Measurements from ENCODE around the gene DACH1. TPM values are rescaled to one million over a fixed set of nuclear protein-coding genes. Genes with fewer than 3 reads are reported as not detected.
A peak's percentile ranks its signal among the peaks of the same experiment; 100 is the strongest.

Gene DACH1
- total RNA-seq, 1 donor from 2014 or later = 2.9 TPM

DNA sequence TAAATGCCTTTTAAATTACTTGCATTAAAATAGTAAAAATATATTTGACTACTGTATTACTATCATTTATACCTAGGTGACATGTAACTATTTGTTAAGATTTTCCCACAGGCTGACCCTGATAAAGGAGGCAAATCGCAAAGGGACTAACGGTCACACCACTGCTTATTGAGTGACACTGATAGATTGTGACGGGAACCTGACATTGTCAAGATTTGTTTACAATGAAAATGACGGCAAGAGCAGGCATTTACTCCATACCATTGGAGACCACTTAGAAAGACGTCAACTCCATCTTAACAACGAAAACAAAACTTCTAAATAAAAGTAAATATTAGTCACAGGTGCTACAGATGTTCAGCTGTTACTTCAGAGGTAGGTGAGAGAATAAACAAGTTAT is 289.0 kb downstream of the DACH1 start:
- intact Hi-C loops (cut with DNase I) = no loop called here
- no peak for DNase-seq
- no peak for ATAC-seq (ENCODE audit: poor library complexity)

DNA sequence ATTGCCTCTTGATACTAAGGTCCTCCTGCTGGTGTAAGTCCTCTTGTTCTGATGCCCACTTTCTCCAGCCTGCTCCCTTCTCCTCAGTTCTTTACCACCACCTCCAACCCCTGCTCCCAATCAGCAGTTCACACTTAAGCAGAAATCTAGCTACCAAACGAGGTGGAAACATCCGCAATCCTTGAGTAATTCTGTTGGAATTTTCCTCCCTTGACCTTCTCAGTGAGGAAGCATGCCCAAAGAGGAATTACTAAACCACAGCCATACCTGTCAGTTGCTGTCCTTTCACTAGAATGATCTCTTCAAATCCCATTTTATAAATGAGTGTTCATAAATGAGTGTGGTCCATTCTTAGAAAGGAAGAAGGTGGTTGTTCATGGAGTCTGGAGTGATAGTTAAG is 289.9 kb downstream of the DACH1 start:
- intact Hi-C loops (cut with DNase I) = no loop called here
- ATAC-seq (ENCODE audit: poor library complexity) = no peak

DNA sequence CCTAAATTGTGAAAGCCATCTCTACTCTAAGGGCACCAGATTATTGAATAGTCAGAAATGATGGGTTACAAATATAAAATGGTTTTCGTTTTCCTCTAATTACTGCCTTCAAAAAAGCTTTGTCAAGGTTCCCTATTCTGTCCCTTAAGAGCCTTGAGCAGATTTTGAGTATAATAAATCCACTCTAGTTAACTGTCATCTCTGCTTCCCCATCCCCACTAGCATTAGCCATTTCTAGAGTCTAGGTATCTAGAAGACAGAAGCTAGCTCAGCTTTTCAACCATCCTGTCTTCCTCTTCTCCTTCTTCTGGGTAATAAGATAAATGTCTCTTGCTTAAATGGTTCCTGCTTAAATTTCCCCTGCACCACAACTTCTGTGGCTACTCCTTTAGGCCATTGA is 290.4 kb downstream of the DACH1 start:
- no peak for DNase-seq
- no peak for ATAC-seq (ENCODE audit: poor library complexity)
- intact Hi-C loops (cut with DNase I) = no loop called here

More for the DNA sequence above, 289.9 kb downstream of the DACH1 start:
- no peak for DNase-seq

- intact Hi-C loops (cut with DNase I) = no loop called here
- ATAC-seq (ENCODE audit: poor library complexity) (no peak), DNase-seq (no peak)
Observed at GRCh38 chr13:71546881-71547280, 320.1 kb downstream of the DACH1 start.

DNA sequence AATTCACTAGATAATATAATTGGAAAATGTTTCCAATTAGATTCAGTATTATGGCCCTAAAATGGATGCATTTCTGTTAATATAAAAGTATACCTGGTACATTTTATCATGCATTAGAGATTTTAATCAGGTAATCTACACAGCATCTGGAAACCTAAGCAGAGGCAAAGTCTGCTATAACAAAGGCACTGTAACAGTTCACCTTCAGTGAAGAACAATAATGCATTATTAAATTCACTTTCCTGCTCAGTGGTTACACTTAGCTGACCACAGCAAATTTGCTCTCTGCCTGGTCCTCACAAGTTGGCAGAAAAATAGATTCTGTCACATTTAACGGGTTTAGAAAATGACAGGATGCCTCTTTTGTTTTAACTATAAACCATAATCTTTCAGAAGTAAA is 326.9 kb downstream of the DACH1 start:
- DNase-seq (no peak), ATAC-seq (ENCODE audit: poor library complexity) (no peak)
- intact Hi-C loops (cut with DNase I) = no loop called here

DNA sequence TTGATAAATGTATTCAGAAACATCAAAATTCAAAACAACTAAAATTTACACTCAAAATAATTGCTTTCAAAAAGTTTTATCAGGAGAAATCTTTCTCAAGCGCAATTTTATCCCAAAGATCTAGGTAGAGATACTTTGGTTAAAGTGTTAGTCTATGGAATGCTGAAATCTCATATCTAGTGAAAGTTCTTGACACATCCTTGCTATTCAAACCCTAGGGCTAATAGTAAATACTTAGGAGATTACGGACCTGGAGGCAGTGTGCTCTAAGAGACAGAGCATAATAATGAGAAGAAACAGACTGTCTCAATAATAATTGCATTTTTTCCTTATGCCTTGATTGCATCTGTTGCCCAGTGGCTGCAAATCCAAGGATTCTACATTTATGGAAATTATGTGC is 330.8 kb downstream of the DACH1 start:
- DNase-seq = no peak
- intact Hi-C loops (cut with DNase I) = no loop called here
- ATAC-seq (ENCODE audit: poor library complexity) = no peak

- intact Hi-C loops (cut with DNase I) = no loop called here
- ATAC-seq (ENCODE audit: poor library complexity) (no peak), DNase-seq (no peak)
Observed at GRCh38 chr13:71524613-71525304, 342.2 kb downstream of the DACH1 start.

GRCh38 chr13:71524245-71524612 is 342.8 kb downstream of the DACH1 start:
- intact Hi-C loops (cut with DNase I) = no loop called here
- no peak for DNase-seq
- no peak for ATAC-seq (ENCODE audit: poor library complexity)

DNA sequence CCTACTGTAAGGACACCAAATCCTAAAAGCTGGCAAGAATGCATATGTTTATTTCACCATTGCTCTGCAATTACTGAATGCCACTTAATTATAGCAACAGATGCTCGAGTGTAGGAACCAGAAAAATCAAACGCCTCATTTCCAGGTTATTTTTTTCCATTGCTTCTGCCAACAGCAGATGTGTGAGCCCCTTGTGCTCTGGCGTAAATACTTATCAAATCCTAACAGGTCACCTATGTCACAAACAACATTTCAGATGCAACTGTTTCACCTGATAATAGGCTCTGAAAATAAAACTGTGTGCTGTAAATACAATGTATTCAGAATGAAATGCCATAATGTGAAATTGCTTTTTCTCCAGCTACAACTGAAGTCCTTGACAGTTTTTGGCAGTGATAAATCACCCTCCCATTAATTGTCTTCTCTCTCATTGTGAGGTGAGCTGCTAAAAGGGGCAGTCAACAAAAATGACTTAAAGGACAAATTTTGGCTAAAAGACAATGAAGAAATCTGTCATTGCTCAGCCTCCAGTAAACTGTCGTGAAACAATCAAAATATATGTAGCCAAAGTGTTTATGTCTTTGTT is 344.0 kb downstream of the DACH1 start:
- ATAC-seq (ENCODE audit: poor library complexity) (no peak), DNase-seq (no peak)
- intact Hi-C loops (cut with DNase I) = no loop called here

DNA sequence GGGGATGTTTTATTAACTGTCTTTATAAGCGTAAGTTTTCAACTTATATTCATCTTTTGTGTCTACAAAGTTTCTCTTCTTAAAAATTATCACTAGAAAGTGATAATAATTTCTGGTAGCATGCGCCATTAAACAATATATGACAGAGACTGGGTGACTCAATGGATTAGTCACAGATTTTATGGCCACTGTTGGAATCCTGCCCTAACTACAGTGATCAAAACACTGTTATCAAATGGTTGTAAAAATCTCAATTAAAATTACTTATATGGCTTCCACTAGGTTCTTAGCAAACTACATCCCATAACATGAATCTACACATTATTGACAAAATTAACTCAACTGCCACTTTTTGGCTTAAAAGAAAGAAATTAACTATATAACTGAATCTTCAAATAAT is 350.0 kb downstream of the DACH1 start:
- intact Hi-C loops (cut with DNase I) = no loop called here
- DNase-seq (no peak), ATAC-seq (ENCODE audit: poor library complexity) (no peak)

DNA sequence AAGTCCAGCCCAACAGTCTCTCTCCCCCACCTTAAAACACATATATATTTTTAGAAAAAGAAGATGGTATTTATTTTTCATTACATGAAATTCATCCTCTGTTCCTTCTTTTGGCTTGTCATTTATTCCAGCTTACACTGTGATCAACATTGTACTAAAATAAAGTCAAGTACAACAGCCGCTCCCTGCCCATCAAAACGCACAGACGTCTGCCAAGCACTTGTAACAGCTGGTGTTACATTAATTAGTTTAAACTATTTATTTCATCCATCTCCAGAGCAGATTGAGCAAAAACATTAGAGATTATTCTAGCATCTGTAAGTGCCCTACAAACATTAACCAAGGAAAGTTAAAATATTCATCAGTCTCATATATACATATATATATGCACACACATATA is 350.5 kb downstream of the DACH1 start:
- DNase-seq (no peak), ATAC-seq (ENCODE audit: poor library complexity) (no peak)
- intact Hi-C loops (cut with DNase I) = no loop called here

GRCh38 chr13:71515744-71516038 is 351.3 kb downstream of the DACH1 start:
- intact Hi-C loops (cut with DNase I) = no loop called here
- ATAC-seq (ENCODE audit: poor library complexity) = no peak
- no peak for DNase-seq

- no peak for DNase-seq
- intact Hi-C loops (cut with DNase I) = no loop called here
Observed at GRCh38 chr13:71514900-71515743, 351.9 kb downstream of the DACH1 start.

DNA sequence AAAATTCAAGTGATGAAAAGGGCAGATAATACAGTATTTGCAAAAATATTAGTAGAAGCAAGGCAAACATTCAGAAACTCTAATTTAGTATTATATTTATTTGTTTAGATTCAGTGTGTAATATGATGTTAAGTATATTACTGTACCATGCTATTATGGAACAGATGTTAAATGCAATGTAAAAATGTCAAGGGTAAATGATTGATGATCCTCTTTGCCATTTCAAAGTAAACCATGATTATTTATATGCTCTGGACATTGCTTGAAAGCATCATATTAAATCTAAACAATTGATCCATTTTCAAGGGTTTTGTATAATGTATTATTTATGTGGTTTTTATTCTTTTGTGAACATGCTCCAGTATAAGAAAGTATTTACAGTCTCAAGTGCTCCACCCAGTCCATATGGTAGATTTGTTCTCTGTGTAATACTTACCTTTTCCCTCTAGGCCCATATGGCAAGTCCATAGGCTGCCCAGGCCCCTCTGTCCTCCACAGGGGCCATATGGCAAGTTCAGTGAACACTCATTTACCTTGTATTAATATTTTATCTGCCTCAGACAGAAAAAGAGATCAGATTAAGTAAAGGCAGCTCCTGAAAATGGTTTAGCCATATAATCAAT is 353.5 kb downstream of the DACH1 start:
- DNase-seq (no peak), ATAC-seq (ENCODE audit: poor library complexity) (no peak)
- intact Hi-C loops (cut with DNase I) = no loop called here

More at GRCh38 chr13:71514900-71515743, 351.9 kb downstream of the DACH1 start:
- ATAC-seq (ENCODE audit: poor library complexity) = no peak

DNA sequence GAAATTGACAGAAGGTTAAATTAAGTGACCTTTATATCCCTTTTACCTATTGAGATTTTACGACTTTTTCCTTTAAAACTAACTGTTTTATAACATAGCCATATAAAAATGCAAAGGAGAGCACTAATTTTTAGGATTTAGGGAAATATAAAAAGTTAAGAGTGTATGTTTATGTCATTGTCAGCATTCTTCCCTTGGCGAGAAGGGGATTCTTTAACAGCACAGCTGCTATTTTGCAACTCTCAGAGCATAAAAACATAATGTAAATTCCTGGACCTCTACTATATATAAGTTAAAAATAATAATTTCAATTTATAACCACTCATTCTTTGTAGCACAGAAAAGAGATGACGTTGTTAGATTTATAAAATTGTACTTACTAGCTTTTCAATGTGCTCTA is 363.2 kb downstream of the DACH1 start:
- ATAC-seq (ENCODE audit: poor library complexity) (no peak), DNase-seq (no peak)
- intact Hi-C loops (cut with DNase I) = no loop called here

- no peak for ATAC-seq (ENCODE audit: poor library complexity)
- DNase-seq = no peak
- intact Hi-C loops (cut with DNase I) = no loop called here
Observed at GRCh38 chr13:71499944-71500514, 367.0 kb downstream of the DACH1 start.

DNA sequence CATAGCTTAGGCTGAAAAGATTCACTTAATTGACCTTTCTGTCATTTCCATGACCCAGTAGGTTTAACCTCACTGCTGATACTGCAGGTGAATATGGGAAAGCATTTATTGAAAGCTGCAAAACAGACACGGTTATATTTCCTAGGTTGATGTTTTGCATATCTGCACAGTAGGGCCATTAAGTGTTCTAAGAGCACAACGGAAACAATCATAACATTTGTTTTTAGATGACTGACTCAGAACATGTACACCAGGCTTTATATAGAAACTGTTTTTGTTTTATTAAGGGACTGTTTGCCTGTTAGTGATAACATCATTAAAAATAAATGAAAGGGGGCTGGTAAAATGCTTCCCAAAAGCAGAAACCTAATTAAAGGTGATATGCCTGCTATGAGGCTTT is 367.8 kb downstream of the DACH1 start:
- no peak for DNase-seq
- intact Hi-C loops (cut with DNase I) = no loop called here
- ATAC-seq (ENCODE audit: poor library complexity) = peak; percentile 45

DNA sequence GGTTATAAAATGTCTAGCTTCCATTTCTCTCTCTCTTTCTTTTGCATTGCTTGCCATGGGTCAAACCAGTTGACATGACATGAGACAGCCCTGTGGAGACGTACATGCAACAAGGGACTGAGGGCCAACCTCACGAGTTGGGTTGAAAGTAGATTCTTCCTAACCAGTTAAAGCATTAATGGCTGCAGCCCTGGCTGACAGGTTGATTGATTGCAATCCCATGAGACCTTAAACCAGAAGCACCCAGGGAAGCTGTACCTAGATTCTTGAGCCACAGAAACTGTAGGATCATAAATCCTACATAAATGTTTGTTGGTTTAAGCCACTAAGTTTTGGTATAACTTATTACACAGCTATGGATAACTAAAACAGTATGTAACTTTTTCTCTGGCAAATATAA is 373.8 kb downstream of the DACH1 start:
- intact Hi-C loops (cut with DNase I) = no loop called here

DNA sequence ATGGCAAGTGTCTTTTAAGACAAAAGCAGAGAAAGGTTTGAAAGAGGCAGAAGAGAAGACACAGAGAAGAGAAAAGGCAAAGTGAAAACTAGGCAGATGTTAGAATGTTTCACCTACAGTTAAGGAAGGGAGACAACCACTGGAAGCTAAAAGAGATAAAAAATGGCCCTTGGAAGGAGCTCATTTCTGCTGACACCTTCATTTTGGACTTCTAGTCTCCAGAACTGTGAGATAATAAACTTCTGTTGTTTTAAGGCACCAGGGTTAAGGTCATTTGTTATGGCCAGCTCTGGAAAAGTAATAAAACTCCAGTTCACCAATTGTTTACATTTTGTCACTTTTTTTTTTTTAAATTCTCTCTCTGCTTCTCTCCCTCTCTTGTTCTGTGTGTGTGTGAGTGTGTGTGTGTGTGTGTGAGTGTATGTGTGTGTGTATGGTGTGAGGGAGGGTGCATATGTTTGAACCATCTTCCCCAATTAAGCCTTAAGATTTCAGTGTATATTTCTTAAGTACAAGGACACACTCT is 374.6 kb downstream of the DACH1 start:
- DNase-seq (no peak), ATAC-seq (ENCODE audit: poor library complexity) (no peak)
- intact Hi-C loops (cut with DNase I) = no loop called here

More for the DNA sequence above, 373.8 kb downstream of the DACH1 start:
- DNase-seq (no peak), ATAC-seq (ENCODE audit: poor library complexity) (no peak)
